HL-60 (cell line): ENCODE data around the gene ADISSP.

Experiments used
- POLR2AphosphoS5 ChIP-seq: IDR thresholded peaks from 2 replicates; pipeline ENCODE4 v1.6.1; 2012; ENCODE audit warnings: low read depth
- TF ChIP-seq, protein P1 (sequence below): IDR thresholded peaks from one replicate; pipeline ENCODE4 v1.5.1; 2011; ENCODE audit warnings: low read length, control low read depth, inconsistent platforms; ENCODE audit not compliant: insufficient read depth
- TF ChIP-seq, protein P2 (sequence below): IDR thresholded peaks from 2 replicates; pipeline ENCODE4 v1.6.1; 2012; ENCODE audit warnings: low read depth; ENCODE audit not compliant: insufficient replicate concordance

DNA sequence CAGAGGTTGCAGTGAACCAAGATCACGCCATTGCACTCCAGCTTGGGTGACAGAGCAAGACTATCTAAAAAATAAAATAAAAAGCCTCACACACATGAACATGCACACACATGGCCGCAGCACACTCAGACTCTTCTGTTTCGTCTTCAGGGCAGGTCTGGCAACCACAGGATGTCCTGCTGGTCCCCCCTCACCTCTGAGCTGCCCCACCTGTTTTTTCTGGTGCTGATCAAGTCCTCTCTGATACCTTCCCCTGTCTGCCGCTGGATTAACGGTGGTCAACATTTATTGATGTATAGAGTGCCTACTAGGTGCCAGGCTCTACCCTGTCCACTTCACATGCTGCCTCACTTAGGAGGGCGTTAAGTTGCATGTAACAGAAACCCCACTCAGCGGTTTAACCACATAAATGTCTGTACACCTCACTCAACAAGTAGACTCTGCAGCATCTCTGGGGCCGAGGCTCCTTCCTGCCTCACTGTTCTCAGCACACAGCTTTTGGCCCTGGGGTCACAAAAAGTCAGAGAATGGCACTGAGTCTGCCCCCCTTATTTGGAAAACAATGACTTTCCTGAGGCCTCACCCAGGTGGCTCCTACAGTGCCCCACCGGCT lies 48.3 kb upstream of the ADISSP start:
- TF ChIP-seq, protein P1, sequence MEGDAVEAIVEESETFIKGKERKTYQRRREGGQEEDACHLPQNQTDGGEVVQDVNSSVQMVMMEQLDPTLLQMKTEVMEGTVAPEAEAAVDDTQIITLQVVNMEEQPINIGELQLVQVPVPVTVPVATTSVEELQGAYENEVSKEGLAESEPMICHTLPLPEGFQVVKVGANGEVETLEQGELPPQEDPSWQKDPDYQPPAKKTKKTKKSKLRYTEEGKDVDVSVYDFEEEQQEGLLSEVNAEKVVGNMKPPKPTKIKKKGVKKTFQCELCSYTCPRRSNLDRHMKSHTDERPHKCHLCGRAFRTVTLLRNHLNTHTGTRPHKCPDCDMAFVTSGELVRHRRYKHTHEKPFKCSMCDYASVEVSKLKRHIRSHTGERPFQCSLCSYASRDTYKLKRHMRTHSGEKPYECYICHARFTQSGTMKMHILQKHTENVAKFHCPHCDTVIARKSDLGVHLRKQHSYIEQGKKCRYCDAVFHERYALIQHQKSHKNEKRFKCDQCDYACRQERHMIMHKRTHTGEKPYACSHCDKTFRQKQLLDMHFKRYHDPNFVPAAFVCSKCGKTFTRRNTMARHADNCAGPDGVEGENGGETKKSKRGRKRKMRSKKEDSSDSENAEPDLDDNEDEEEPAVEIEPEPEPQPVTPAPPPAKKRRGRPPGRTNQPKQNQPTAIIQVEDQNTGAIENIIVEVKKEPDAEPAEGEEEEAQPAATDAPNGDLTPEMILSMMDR = no peak
- no peak for TF ChIP-seq POLR2AphosphoS5
- TF ChIP-seq, protein P2, sequence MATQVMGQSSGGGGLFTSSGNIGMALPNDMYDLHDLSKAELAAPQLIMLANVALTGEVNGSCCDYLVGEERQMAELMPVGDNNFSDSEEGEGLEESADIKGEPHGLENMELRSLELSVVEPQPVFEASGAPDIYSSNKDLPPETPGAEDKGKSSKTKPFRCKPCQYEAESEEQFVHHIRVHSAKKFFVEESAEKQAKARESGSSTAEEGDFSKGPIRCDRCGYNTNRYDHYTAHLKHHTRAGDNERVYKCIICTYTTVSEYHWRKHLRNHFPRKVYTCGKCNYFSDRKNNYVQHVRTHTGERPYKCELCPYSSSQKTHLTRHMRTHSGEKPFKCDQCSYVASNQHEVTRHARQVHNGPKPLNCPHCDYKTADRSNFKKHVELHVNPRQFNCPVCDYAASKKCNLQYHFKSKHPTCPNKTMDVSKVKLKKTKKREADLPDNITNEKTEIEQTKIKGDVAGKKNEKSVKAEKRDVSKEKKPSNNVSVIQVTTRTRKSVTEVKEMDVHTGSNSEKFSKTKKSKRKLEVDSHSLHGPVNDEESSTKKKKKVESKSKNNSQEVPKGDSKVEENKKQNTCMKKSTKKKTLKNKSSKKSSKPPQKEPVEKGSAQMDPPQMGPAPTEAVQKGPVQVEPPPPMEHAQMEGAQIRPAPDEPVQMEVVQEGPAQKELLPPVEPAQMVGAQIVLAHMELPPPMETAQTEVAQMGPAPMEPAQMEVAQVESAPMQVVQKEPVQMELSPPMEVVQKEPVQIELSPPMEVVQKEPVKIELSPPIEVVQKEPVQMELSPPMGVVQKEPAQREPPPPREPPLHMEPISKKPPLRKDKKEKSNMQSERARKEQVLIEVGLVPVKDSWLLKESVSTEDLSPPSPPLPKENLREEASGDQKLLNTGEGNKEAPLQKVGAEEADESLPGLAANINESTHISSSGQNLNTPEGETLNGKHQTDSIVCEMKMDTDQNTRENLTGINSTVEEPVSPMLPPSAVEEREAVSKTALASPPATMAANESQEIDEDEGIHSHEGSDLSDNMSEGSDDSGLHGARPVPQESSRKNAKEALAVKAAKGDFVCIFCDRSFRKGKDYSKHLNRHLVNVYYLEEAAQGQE = no peak
